Forelimb muscle (tissue), 1 donor: Measurements from ENCODE around the gene SYNJ2. TPM values are rescaled to one million over a fixed set of nuclear protein-coding genes. Genes with fewer than 3 reads are reported as not detected.

Experiments used
- DNase-seq: peaks from one replicate; pipeline ENCODE4 v3.0.0-alpha.2; 2013; ENCODE audit warnings: low read depth
- polyA plus RNA-seq: library from polyadenylated mRNA; unstranded; fragments of 120-200 nt; gene quantifications from one replicate; pipeline ENCODE4 v1.2.1, GENCODE V29; 2013; ENCODE audit not compliant: insufficient read length

SYNJ2 gene
- polyA plus RNA-seq, 1 donor, result 8.4 TPM

- no peak for DNase-seq
Observed at GRCh38 chr6:157996918-157997702, 15.4 kb downstream of the SYNJ2 start.

GRCh38 chr6:157997893-157998608 lies 16.4 kb downstream of the SYNJ2 start:
- no peak for DNase-seq

- DNase-seq, result no peak
Observed at GRCh38 chr6:157998707-157999167, 17.1 kb downstream of the SYNJ2 start.

GRCh38 chr6:157999168-158000051 lies 17.7 kb downstream of the SYNJ2 start:
- DNase-seq, result no peak

GRCh38 chr6:158000530-158001307 lies 19.1 kb downstream of the SYNJ2 start:
- DNase-seq, result no peak

GRCh38 chr6:158002249-158002950 lies 20.7 kb downstream of the SYNJ2 start:
- no peak for DNase-seq

- peak; percentile 94 for DNase-seq
Observed at GRCh38 chr6:158002951-158003853, 21.5 kb downstream of the SYNJ2 start.

GRCh38 chr6:158003910-158004700 lies 22.4 kb downstream of the SYNJ2 start:
- no peak for DNase-seq

- no peak for DNase-seq
Observed at GRCh38 chr6:158004701-158005095, 23.0 kb downstream of the SYNJ2 start.

GRCh38 chr6:158005626-158006180 lies 24.0 kb downstream of the SYNJ2 start:
- no peak for DNase-seq

- no peak for DNase-seq
Observed at GRCh38 chr6:158006331-158006730, 24.7 kb downstream of the SYNJ2 start.

- DNase-seq, result no peak
Observed at GRCh38 chr6:158006821-158007570, 25.3 kb downstream of the SYNJ2 start.

- DNase-seq, result no peak
Observed at GRCh38 chr6:158008864-158009113, 27.1 kb downstream of the SYNJ2 start.

GRCh38 chr6:158009114-158009891 lies 27.6 kb downstream of the SYNJ2 start:
- no peak for DNase-seq

- DNase-seq, result no peak
Observed at GRCh38 chr6:158009935-158010585, 28.4 kb downstream of the SYNJ2 start.
